IPS DF 6.9 (cell line): ENCODE data around the gene ERN2.
"Not testable (repeated sequence)": the region's sequence is repeated elsewhere in the genome, so short reads cannot be mapped to it uniquely, and the experiment has no call there.

Source experiments
- DNase-seq: peaks from one replicate; pipeline ENCODE4 v3.0.0-alpha.2; 2013; ENCODE audit warnings: low read depth, low spot score
- H3K27ac ChIP-seq: one replicate; pipeline ENCODE4 v1.5.1; 2013; ENCODE audit warnings: low read length, control low read depth
- H3K27me3 ChIP-seq: 2 replicates; pipeline ENCODE4 v1.6.1; 2013; ENCODE audit warnings: mild to moderate bottlenecking, low read length; ENCODE audit not compliant: control insufficient read depth, insufficient read depth
- H3K36me3 ChIP-seq: 2 replicates; pipeline ENCODE4 v1.6.1; 2013; ENCODE audit warnings: low read length; ENCODE audit not compliant: control insufficient read depth, insufficient read depth
- H3K4me1 ChIP-seq: 2 replicates; pipeline ENCODE4 v1.6.1; 2013; ENCODE audit warnings: low read length; ENCODE audit not compliant: control insufficient read depth, insufficient read depth
- H3K4me3 ChIP-seq: 2 replicates; pipeline ENCODE4 v1.5.1; 2013; ENCODE audit warnings: mild to moderate bottlenecking, low read length
- H3K9me3 ChIP-seq: 2 replicates; pipeline ENCODE4 v1.6.1; 2013; ENCODE audit warnings: low read length, inconsistent platforms; ENCODE audit not compliant: control insufficient read depth, insufficient read depth
- WGBS: extraction: QIAGEN DNeasy Blood & Tissue Kit; methylation state at CpG from one replicate; pipeline ENCODE4 v1.1.7; 2013; ENCODE audit warnings: mixed read lengths, missing lambda C conversion rate; ENCODE audit not compliant: insufficient read length, insufficient coverage; 5-methylcytosine and 5-hydroxymethylcytosine counted together

The ERN2 gene

GRCh38 chr16:23722613-23723240 is 9.7 kb upstream of the ERN2 start:
- H3K27ac ChIP-seq, H3K4me3 ChIP-seq, DNase-seq, H3K9me3 ChIP-seq, H3K27me3 ChIP-seq, H3K36me3 ChIP-seq, H3K4me1 ChIP-seq: not testable (repeated sequence)
- no CpG with 5 or more reads among the region's 9 CpGs for WGBS

GRCh38 chr16:23716484-23716883 is 3.5 kb upstream of the ERN2 start:
- Histone ChIP-seq H3K27ac (no peak overlapping the region), H3K27me3 (peaks cover 4% of the 10 kb centered on the region; the same call in 1 of the 2 replicates), H3K9me3 (no peaks in the 10 kb centered on the region), H3K36me3 (no peaks in the 10 kb centered on the region), H3K4me1 (no peaks in the 10 kb centered on the region), H3K4me3 (no peak overlapping the region)
- no peak for DNase-seq
- no CpG with 5 or more reads among the region's 5 CpGs for WGBS

- no peak overlapping the region for H3K4me3 ChIP-seq
- H3K27me3 ChIP-seq: peaks cover 4% of the 10 kb centered on the region; the same call in 1 of the 2 replicates
- no peaks in the 10 kb centered on the region for H3K4me1 ChIP-seq
- H3K27ac ChIP-seq: no peak overlapping the region
- DNase-seq: no peak
- WGBS: no CpG with 5 or more reads among the region's 4 CpGs
- no peaks in the 10 kb centered on the region for H3K36me3 ChIP-seq
- H3K9me3 ChIP-seq: no peaks in the 10 kb centered on the region
Observed at GRCh38 chr16:23711785-23712184, 1.2 kb downstream of the ERN2 start.

- Histone ChIP-seq H3K36me3 (no peaks in the 10 kb centered on the region), H3K4me1 (no peaks in the 10 kb centered on the region), H3K4me3 (no peak overlapping the region), H3K9me3 (no peaks in the 10 kb centered on the region), H3K27ac (no peak overlapping the region), H3K27me3 (peaks cover 4% of the 10 kb centered on the region; the same call in 1 of the 2 replicates)
- WGBS: no CpG with 5 or more reads among the region's 3 CpGs
- DNase-seq: no peak
Observed at GRCh38 chr16:23710504-23710903, 2.5 kb downstream of the ERN2 start.

GRCh38 chr16:23710008-23710407 is 3.0 kb downstream of the ERN2 start:
- peaks cover 4% of the 10 kb centered on the region; the same call in 1 of the 2 replicates for H3K27me3 ChIP-seq
- H3K27ac ChIP-seq: no peak overlapping the region
- no peak overlapping the region for H3K4me3 ChIP-seq
- no CpG with 5 or more reads among the region's 2 CpGs for WGBS
- no peaks in the 10 kb centered on the region for H3K36me3 ChIP-seq
- H3K4me1 ChIP-seq: no peaks in the 10 kb centered on the region
- H3K9me3 ChIP-seq: no peaks in the 10 kb centered on the region
- no peak for DNase-seq

- Histone ChIP-seq H3K27ac (no peak overlapping the region), H3K4me3 (no peak overlapping the region), H3K4me1 (no peaks in the 10 kb centered on the region), H3K9me3 (no peaks in the 10 kb centered on the region), H3K27me3 (peaks cover 4% of the 10 kb centered on the region; the same call in 1 of the 2 replicates), H3K36me3 (no peaks in the 10 kb centered on the region)
- DNase-seq: no peak
Observed at GRCh38 chr16:23709536-23709935, 3.5 kb downstream of the ERN2 start.

GRCh38 chr16:23706439-23706838 is 6.6 kb downstream of the ERN2 start:
- Histone ChIP-seq H3K4me3 (no peak overlapping the region), H3K27ac (no peak overlapping the region), H3K9me3 (no peaks in the 10 kb centered on the region), H3K36me3 (no peaks in the 10 kb centered on the region), H3K4me1 (no peaks in the 10 kb centered on the region), H3K27me3 (no peaks in the 10 kb centered on the region)
- no peak for DNase-seq
- no CpG with 5 or more reads among the region's 4 CpGs for WGBS

GRCh38 chr16:23705517-23705902 is 7.5 kb downstream of the ERN2 start:
- Histone ChIP-seq H3K4me3 (no peak overlapping the region), H3K27me3 (no peaks in the 10 kb centered on the region), H3K27ac (no peak overlapping the region), H3K4me1 (no peaks in the 10 kb centered on the region), H3K36me3 (no peaks in the 10 kb centered on the region), H3K9me3 (no peaks in the 10 kb centered on the region)
- no peak for DNase-seq
- no CpG with 5 or more reads among the region's 2 CpGs for WGBS

- Histone ChIP-seq H3K4me1 (peaks cover 2% of the 10 kb centered on the region; the same call in 1 of the 2 replicates), H3K27ac (no peak overlapping the region), H3K36me3 (no peaks in the 10 kb centered on the region), H3K4me3 (no peak overlapping the region), H3K27me3 (no peaks in the 10 kb centered on the region), H3K9me3 (no peaks in the 10 kb centered on the region)
- no peak for DNase-seq
- no CpG with 5 or more reads among the region's 22 CpGs for WGBS
Observed at GRCh38 chr16:23704772-23705516, 8.1 kb downstream of the ERN2 start.

GRCh38 chr16:23702951-23703350 is 10.1 kb downstream of the ERN2 start:
- no peak overlapping the region for H3K4me3 ChIP-seq
- no peaks in the 10 kb centered on the region for H3K36me3 ChIP-seq
- H3K4me1 ChIP-seq: peaks cover 2% of the 10 kb centered on the region; the same call in 1 of the 2 replicates
- no peaks in the 10 kb centered on the region for H3K27me3 ChIP-seq
- DNase-seq: no peak
- WGBS: 100% methylated on average over 1 of the region's 2 CpGs
- no peak overlapping the region for H3K27ac ChIP-seq
- H3K9me3 ChIP-seq: no peaks in the 10 kb centered on the region

- no peak for DNase-seq
- no peak overlapping the region for H3K4me3 ChIP-seq
- no peaks in the 10 kb centered on the region for H3K36me3 ChIP-seq
- no CpG with 5 or more reads among the region's 8 CpGs for WGBS
- no peaks in the 10 kb centered on the region for H3K27me3 ChIP-seq
- H3K9me3 ChIP-seq: no peaks in the 10 kb centered on the region
- H3K4me1 ChIP-seq: peaks cover 2% of the 10 kb centered on the region; the same call in 1 of the 2 replicates
- H3K27ac ChIP-seq: no peak overlapping the region
Observed at GRCh38 chr16:23701045-23701444, 12.0 kb downstream of the ERN2 start.
